DMS 273 (cell line): Measurements from ENCODE around the gene ZNF789.
A peak's percentile ranks its signal among the peaks of the same experiment; 100 is the strongest.

Source experiments
- DNase-seq: peaks from one replicate; lab custom pipeline; 2025; ENCODE audit not compliant: unreplicated experiment; lab: John Stamatoyannopoulos, UW

The ZNF789 gene

DNA sequence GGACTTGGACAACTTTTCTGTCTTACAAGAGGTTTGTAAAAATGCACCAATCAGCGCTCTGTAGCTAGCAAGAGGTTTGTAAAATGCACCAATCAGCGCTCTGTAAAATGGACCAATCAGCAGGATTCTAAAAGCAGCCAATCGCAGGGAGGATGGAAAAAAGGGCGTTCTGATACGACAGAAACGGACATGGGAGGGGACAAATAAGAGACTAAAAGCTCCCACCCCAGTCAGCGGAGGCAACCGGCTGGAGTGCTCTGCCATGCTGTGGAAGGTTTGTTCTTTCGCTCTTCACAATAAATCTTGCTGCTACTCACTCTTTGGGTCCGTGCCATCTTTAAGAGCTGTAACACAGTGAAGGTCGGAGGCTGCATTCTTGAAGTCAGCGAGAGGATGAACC lies 28.5 kb downstream of the ZNF789 start:
- DNase-seq: peak; percentile 43

DNA sequence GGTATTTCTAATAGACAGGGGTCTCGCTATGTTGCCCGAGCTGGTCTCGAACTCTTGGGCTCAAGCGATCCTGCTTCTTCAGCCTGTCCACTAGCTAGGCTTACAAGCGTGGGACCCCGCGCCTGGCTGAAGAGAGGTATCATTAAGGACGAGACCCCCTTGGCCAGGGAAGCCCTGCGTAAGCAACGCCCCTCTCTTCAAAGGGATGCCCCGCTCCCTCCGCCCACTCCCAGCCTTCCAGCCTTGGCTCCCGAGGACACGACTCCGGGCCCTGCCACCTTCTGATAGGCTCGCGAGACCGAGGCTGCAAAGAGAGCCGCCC lies 31.6 kb downstream of the ZNF789 start:
- DNase-seq: peak; percentile 100

DNA sequence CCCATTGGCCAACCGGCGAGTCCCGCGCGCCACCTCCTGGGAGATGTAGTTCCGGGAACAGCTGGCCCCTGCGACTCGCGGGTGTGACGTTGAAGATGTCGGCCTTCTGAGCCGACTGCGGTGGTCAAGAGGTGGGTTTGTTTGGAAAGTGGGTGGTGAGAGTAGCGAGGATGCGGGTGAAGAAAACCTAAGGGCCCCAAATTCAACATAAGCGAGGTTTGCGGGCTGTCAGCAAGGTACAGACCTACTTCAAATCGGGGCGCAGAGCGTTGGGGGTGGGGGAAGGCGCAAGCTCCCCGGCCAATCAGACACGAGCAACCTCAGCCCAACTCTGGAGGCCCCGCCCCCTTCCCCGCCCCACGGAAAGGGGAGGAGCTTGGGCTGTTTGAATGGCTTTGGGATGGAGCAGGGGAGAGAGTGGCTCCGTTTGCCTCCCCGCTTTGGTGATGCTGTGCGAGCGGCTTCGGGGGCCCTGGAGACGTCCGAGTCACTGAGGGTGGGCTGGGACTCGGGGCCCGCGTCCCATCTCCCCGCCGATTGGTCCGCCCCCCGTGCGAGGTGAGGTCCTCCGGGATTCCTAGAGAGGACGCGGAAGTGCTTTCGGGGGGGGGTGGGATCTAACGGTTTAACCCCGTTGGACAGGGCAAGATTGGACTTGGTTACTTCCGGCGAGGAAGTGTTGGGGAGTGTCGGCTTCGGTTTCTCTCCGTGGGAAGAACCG lies 32.1 kb downstream of the ZNF789 start, which contains the start of gene ZKSCAN5:
Gene ZKSCAN5, plus strand, starts transcription at position 60 of the 721 bp plus-strand sequence. CDS start 1,383 bp downstream, outside the sequence.
- peak; percentile 99 for DNase-seq

DNA sequence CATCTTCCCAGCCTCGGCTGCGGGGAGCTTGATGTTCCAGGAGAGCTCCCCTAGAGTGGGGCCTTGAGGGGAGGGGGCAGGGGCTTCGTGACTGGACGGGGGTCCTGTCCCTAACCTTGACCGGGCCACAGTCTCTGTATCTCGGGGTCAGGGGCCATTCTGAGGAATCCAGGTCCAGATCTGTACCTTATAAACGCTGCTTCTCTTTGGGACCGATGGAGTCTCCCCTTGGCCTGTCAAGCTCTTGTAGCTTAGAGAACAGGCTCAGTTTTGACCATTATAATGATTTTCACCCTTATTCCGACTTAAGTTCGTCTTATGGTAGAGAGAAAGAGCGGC lies 32.6 kb downstream of the ZNF789 start:
- DNase-seq: no peak

DNA sequence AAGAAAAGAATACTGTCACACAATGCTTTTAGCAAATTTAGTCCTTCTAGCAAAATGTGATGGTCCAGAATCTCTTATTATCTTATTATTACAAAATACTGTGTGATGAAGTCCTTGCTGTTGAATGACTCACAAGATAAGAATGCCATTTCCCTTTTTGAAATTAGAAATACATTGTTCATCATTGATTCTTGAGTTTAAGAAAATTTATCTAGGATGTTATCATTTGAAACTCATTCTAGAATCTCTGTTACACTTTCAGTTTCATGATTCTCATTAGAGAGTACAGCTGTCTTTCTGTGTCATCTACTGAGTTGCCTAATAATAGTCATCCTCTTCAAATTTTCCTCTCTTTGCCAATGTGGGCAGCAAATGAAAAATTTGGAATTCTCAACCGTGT lies 41.4 kb downstream of the ZNF789 start:
- DNase-seq: no peak

DNA sequence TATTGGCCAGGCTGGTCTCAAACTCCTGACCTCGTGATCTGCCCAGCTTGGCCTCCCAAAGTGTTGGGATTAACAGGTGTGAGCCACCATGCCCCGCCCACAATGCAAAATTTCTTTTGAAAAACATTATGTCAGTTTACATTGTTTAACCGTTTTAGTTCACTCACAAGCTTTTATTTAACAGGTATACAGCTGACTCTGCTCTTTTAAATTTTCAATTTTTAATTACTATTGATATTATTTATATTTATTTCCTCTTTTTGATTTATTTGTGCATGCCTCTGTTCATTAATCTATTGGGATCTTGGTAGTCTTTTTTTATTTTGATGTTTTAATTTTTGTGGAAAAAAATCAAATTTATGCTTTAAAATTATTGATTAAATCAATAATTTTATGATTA lies 48.7 kb downstream of the ZNF789 start:
- DNase-seq: no peak

DNA sequence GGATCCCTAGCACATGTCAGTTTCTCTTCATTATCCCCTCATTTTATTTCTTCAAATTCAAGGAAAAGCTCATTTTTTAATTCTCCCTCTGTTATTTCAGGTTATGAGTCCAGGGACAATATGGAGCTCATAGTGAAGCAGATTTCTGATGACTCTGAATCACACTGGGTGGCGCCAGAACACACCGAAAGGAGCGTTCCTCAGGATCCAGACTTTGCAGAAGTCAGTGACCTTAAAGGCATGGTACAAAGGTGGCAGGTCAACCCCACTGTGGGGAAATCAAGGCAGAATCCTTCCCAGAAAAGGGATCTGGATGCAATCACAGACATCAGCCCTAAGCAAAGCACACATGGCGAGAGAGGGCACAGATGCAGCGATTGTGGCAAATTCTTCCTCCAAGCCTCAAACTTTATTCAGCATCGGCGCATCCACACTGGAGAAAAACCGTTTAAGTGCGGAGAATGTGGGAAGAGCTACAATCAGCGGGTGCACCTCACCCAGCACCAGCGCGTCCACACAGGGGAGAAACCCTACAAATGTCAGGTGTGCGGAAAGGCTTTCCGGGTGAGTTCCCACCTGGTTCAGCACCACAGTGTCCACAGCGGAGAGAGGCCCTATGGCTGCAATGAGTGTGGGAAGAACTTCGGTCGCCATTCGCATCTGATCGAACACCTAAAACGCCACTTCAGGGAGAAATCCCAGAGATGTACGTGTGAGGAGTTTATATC lies 53.2 kb downstream of the ZNF789 start:
- DNase-seq: peak; percentile 60

DNA sequence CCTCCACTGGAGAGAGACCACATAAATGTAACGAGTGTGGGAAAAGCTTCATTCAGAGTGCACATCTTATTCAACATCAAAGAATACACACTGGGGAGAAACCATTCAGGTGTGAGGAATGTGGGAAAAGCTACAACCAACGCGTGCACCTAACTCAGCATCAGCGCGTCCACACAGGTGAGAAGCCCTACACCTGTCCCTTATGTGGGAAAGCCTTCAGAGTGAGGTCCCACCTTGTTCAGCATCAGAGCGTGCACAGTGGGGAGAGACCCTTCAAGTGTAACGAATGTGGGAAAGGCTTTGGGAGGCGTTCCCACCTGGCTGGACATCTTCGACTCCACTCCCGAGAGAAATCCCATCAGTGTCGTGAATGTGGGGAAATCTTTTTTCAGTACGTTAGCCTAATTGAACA lies 58.7 kb downstream of the ZNF789 start:
- peak; percentile 28 for DNase-seq

DNA sequence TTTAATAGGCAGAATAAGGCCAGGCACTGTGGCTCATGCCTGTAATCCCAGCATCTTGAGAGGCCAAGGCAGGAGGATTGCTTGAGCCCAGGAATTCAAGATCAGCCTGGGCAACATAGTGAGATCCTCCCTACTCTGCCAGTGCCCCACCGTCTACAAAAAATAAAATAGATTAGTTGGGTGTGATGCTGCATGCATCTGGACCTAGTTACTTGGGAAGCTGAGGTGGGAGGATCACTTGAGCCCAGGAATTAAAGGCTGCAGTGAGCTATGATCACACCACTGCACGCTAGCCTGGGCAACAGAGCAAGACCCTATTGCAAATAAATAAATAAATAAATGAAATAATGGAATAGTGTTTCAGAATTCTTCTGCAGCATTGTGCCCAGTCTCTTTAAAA lies 63.0 kb downstream of the ZNF789 start:
- DNase-seq: no peak
